ENCODE data around the gene DRAP1. TPM values are rescaled to one million over a fixed set of nuclear protein-coding genes. Genes with fewer than 3 reads are reported as not detected.

Gene DRAP1, protein sequence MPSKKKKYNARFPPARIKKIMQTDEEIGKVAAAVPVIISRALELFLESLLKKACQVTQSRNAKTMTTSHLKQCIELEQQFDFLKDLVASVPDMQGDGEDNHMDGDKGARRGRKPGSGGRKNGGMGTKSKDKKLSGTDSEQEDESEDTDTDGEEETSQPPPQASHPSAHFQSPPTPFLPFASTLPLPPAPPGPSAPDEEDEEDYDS
- total RNA-seq, result 100 to 1,000 TPM in 1 of 6 donors, 10 to 100 TPM in 5; 60.3 to 111 (median 80.0) TPM

DNA sequence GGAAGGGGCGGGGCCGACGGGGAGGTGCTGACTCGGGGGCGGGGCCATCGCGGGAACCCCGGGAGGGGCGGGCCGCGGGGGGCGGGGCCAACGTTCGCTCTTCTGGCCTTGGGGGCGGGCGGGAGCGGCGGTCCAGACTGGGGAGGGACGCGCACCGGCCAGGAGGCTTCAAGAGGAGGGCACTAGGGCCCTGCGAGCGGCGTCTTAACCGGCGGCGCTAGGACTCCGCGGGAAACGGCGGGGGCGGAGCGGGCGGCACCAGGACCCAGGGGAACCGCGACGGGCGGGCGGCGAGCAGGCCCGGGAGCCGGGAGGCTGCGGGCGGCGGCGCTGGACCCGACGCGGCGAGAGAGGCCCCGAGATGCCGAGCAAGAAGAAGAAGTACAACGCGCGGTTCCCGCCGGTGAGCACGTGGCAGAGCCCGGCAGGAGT is at the start of gene DRAP1:
TSS of gene DRAP1 (plus strand) at position 286 of the 432 bp plus-strand sequence. CDS start at position 362, 76 bp downstream.
- WGBS, 2 donors, result 0% methylated on average over 21 of the region's 59 CpGs; no CpG with 5 or more reads in 1 of the 2 donors
- Histone ChIP-seq H3K27me3 (no peaks in the 10 kb centered on the region), H3K9me3 (no peaks in the 10 kb centered on the region), H3K4me3 (peak within 1 kb of the TSS; percentile 75 to 99 (median 89)), H3K27ac (peak within 1 kb of the TSS; percentile 94 to 99 (median 97)), H3K4me1 (peaks cover 46 to 52% (median 48%) of the 10 kb centered on the region in 4 donors), H3K36me3 (peaks cover 0 to 25% (median 11%) of the 10 kb centered on the region in 4 donors)
- peak; percentile 96 to 97 for ATAC-seq (ENCODE audit: low FRiP score in 2 of 2)
- peak; percentile 100 for DNase-seq
- TF ChIP-seq EP300 (IDR thresholded peaks at IDR 0.05) (peak in 1 of 4 donors; percentile 35), POLR2AphosphoS5 (IDR thresholded peaks at IDR 0.05) (peak; percentile 65 to 79), POLR2A (IDR thresholded peaks at IDR 0.05) (peak in 3 of 4 donors; percentile 25 to 78 (median 69))
- TF ChIP-seq, protein P1, sequence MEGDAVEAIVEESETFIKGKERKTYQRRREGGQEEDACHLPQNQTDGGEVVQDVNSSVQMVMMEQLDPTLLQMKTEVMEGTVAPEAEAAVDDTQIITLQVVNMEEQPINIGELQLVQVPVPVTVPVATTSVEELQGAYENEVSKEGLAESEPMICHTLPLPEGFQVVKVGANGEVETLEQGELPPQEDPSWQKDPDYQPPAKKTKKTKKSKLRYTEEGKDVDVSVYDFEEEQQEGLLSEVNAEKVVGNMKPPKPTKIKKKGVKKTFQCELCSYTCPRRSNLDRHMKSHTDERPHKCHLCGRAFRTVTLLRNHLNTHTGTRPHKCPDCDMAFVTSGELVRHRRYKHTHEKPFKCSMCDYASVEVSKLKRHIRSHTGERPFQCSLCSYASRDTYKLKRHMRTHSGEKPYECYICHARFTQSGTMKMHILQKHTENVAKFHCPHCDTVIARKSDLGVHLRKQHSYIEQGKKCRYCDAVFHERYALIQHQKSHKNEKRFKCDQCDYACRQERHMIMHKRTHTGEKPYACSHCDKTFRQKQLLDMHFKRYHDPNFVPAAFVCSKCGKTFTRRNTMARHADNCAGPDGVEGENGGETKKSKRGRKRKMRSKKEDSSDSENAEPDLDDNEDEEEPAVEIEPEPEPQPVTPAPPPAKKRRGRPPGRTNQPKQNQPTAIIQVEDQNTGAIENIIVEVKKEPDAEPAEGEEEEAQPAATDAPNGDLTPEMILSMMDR (IDR thresholded peaks at IDR 0.05), result peak in 1 of 6 experiments; percentile 24

GRCh38 chr11:65869643-65870306 is 49.5 kb upstream of the DRAP1 start:
- Histone ChIP-seq H3K9me3 (no peaks in the 10 kb centered on the region), H3K4me3 (no peak overlapping the region), H3K4me1 (peaks cover 17 to 36% (median 29%) of the 10 kb centered on the region in 4 donors), H3K27me3 (no peaks in the 10 kb centered on the region), H3K36me3 (peaks cover 11 to 60% (median 27%) of the 10 kb centered on the region in 4 donors), H3K27ac (peak overlapping the region in 3 of 4 donors; percentile 25 to 96 (median 91))
- TF ChIP-seq POLR2AphosphoS5 (IDR thresholded peaks at IDR 0.05), result no peak
- no peak for TF ChIP-seq EP300 (IDR thresholded peaks at IDR 0.05)
- TF ChIP-seq, protein P1 (IDR thresholded peaks at IDR 0.05), result no peak
- TF ChIP-seq POLR2A (IDR thresholded peaks at IDR 0.05), result no peak
- DNase-seq, result peak in 1 of 2 donors; percentile 78
- ATAC-seq (ENCODE audit: low FRiP score in 2 of 2), result no peak
- 84 to 91% methylated on average over 17 to 24 of the region's 24 CpGs for WGBS, 2 donors

DNA sequence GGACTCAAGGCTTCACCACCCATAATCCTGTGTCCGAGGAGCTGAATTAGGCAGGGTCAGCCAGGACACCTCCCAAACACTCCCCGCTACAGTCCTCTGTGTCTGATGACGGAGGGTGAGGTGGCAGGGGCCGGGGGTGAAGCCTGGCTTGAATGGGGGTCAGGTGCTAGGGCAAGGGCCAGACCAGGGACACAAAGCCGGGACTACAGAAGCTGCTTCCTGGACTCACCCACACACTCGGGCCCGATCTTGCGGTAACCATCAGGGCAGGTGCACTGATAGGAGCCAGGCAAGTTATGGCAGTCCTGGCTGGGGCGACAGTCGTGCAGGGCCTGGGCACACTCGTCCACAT is 48.9 kb upstream of the DRAP1 start:
- peaks cover 6 to 55% (median 22%) of the 10 kb centered on the region in 4 donors for H3K36me3 ChIP-seq
- peak overlapping the region in 3 of 4 donors; percentile 25 to 96 (median 91) for H3K27ac ChIP-seq
- no peaks in the 10 kb centered on the region for H3K27me3 ChIP-seq
- no peaks in the 10 kb centered on the region for H3K9me3 ChIP-seq
- ATAC-seq (ENCODE audit: low FRiP score in 2 of 2) (no peak), DNase-seq (peak in 1 of 2 donors; percentile 58)
- H3K4me1 ChIP-seq, result peaks cover 17 to 36% (median 29%) of the 10 kb centered on the region in 4 donors
- no peak for TF ChIP-seq POLR2A (IDR thresholded peaks at IDR 0.05)
- TF ChIP-seq POLR2AphosphoS5 (IDR thresholded peaks at IDR 0.05), result no peak
- TF ChIP-seq, protein P1 (IDR thresholded peaks at IDR 0.05), result no peak
- no peak for TF ChIP-seq EP300 (IDR thresholded peaks at IDR 0.05)
- 84 to 93% methylated on average over 7 to 11 of the region's 11 CpGs for WGBS, 2 donors
- no peak overlapping the region for H3K4me3 ChIP-seq

DNA sequence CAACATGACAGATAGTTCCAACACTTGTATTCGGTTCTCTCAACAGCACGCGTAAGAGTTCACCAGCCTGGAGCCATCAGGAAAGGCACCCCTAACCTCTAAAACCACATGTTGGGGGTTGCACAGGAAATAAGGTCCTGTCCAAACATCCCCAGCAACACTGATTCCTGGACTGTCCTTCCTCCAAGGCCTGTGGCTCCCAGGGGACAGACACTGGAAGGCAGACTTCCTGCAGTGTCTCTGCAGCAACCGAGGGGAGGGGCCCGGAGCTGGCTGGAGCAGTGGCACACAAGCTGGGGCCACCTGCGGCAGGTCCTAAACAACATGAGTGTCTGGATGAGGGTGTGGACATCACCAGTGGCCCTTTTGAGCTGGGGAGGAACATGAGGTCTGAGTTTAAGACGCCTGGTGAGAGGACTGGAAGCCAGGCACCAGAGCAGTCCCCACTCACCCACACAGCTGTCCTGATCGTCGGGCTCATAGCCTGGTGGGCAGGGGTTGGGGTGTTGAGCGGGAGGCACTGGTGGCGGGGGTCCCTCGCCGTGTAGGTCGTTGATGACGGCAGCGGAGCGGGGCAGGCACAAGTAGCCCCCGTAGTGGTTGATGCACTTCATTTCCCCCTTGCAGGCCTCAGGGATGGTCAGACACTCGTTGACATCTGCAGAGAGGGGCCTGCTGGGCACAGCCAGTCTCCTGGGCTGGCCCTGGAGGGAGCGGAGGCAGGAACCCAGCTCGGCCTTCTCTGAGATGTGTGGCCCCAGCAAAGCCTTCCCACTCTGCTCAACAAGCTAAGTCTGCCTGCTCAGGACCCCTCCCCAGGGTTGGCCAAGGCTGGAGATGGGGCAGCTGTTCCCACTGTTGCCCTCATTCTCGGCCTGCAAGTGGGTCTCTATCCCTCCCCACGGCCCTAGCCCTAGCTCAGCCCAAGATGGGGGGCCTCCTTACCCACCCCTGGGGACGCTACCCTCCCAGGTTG is 48.2 kb upstream of the DRAP1 start:
- H3K36me3 ChIP-seq, result peaks cover 4 to 47% (median 15%) of the 10 kb centered on the region in 4 donors
- H3K4me1 ChIP-seq, result peaks cover 17 to 36% (median 29%) of the 10 kb centered on the region in 4 donors
- H3K9me3 ChIP-seq, result no peaks in the 10 kb centered on the region
- peak overlapping the region in 2 of 4 donors; percentile 62 to 65 for H3K4me3 ChIP-seq
- DNase-seq, result peak in 1 of 2 donors; percentile 73
- TF ChIP-seq EP300 (IDR thresholded peaks at IDR 0.05) (no peak), POLR2AphosphoS5 (IDR thresholded peaks at IDR 0.05) (no peak), POLR2A (IDR thresholded peaks at IDR 0.05) (no peak)
- TF ChIP-seq, protein P1 (IDR thresholded peaks at IDR 0.05), result no peak
- H3K27ac ChIP-seq, result peak overlapping the region; percentile 86 to 96 (median 94)
- no peaks in the 10 kb centered on the region for H3K27me3 ChIP-seq
- WGBS, 2 donors, result 61 to 70% methylated on average over 19 to 23 of the region's 24 CpGs
- no peak for ATAC-seq (ENCODE audit: low FRiP score in 2 of 2)
